NCI-H748 (cell line): ENCODE results near the gene GRID1.
A peak's percentile ranks its signal among the peaks of the same experiment; 100 is the strongest.
"Not testable (repeated sequence)": the region's sequence is repeated elsewhere in the genome, so short reads cannot be mapped to it uniquely, and the experiment has no call there.

Experiments
- DNase-seq: peaks from one replicate; lab custom pipeline; 2025; ENCODE audit not compliant: unreplicated experiment; lab: John Stamatoyannopoulos, UW

The GRID1 gene

DNA sequence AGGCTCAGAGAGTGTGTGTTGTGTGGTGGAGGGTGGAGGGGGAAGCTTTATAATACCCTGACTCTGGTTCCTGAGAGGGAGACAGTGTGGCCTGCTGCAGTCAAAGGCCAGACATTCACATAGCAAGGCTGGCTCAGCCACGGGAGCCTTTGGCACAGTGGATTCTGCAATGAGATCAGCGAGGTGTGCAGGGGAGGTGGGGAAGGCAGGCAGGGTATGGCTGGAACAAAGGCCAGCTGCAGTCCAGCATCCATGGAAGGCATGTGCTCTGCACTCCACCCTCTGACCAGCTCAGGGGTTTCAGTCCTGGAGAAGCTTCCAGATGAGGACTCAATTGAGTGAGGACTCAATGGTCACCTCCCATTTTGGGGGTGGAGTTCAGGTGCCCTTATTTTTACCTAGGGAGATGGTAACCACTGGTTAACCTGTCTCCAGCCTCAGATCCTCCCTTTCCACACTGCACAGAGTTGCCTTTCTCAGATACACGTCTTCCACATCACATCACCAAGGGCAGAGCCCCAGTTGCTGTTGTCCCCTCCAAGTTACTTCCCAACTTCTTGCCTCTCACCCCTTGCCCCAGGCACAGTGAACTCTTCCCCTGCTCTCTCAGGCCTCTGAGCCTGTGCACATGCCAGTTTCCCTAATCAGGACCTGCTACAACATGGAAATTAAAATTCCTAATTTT is 504.9 kb downstream of the GRID1 start:
- DNase-seq = no peak

DNA sequence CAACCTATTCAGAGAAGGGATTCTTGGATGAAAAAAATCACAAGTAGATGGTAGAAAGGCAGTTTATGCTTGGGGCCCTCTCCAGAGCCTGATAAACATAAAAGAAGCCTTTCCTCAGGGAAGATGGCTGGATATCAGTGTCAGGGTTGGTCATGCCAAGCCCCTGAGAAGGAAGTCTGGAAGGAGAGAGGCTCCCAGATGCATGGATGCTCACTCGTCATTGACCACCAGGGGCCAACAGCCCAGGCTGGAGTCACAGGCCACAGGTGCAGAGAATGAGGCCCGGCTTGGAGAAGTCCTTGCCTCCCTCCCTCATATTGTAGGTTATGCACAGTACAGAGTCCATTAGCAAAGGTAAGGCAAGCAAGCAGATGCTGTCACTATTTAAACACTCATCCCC is 506.7 kb downstream of the GRID1 start:
- no peak for DNase-seq

DNA sequence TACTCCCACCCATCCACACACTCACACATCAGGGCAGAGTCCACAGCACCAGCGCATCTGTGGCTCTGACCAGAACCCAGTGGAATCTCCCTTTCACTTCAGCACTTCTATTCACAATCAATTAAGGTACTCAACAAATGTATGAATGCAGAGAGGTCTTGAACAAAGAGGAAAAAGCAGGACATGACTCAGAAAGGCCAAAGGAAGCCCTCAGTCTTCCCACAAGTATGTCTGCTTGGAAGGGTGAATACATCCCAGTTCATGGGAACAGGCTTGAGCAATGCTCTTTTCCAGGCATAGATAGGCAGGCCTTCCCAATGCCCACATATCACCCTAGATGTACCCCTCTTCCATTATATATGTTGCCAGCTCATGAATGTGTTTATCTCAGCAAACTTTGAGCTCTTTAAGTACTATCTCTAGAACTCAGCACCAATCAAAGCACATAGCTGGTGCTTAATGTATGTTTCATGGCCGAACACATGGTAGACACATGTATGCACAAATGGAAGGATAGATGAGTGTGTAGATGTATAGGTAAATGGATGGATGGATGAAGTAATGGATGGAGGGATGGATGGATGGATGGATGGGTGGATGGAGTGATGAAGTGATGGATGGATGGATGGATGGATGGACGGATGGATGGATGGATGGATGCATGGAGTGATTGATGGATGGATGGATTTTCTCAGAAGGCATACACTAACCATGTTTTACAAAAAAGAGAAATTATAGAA is 507.6 kb downstream of the GRID1 start:
- no peak for DNase-seq

GRCh38 chr10:85857791-85858190 is 508.8 kb downstream of the GRID1 start:
- DNase-seq = no peak

- no peak for DNase-seq
Observed at GRCh38 chr10:85857305-85857704, 509.3 kb downstream of the GRID1 start.

DNA sequence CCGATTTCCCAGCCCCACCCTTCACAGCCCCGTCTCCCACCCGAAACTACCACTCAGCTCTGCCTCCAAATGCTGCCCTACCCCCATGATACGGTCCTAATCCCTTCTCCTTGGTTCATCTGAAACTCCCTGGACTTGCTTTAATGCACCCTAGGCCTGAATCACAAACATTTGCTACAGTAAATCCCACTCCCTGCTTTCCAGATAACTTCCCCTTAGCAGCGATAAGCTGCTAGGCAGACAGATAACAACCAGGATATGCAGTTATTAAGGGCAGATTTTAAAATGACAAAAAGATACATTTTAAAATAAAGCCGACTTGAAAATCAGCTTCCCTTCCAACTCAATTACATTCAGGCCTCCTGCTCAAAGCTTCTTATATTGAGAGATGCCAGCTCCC is 514.7 kb downstream of the GRID1 start:
- DNase-seq = no peak

DNA sequence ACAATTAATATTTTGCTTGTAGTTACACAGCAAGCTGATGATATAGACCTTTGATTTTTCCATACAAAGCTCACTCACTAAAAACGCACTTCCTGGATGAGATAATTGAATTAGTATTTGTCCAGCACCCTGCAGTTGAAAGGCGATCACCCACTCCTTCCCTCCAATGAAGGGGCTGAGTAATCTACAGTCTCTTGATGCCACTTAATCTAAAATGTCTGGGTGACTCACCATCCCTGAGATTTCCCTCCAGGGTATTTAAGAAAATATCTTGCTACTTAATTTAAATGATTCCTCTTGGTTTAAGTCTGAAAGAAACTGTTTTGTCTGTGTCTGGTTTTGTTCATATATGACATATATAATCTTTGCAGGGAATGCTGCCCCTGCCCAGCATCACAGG is 515.3 kb downstream of the GRID1 start:
- DNase-seq = peak; percentile 5

- DNase-seq = no peak
Observed at GRCh38 chr10:85850736-85851135, 515.9 kb downstream of the GRID1 start.

DNA sequence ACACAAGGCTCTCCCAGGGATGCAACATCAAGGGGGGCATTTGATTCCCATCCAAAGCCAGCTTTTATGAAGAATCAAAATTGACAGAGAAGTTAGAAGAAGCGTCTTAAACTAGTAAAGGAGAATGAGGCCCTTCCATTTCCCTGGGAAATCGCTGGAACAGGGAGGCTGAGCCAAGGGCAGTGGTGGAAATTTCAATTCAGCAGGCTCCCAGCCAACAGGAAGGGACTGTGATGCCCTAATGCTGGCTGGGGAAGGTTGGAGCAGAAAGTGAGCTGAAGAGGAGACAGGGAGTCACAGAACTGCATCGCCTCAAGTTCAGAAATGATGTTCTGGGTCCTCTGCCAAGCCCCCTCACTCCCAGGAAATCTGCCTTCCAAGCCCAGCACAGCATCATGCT is 517.3 kb downstream of the GRID1 start:
- DNase-seq = no peak

GRCh38 chr10:85848756-85849155 is 517.8 kb downstream of the GRID1 start:
- no peak for DNase-seq

GRCh38 chr10:85847085-85847484 is 519.5 kb downstream of the GRID1 start:
- no peak for DNase-seq

DNA sequence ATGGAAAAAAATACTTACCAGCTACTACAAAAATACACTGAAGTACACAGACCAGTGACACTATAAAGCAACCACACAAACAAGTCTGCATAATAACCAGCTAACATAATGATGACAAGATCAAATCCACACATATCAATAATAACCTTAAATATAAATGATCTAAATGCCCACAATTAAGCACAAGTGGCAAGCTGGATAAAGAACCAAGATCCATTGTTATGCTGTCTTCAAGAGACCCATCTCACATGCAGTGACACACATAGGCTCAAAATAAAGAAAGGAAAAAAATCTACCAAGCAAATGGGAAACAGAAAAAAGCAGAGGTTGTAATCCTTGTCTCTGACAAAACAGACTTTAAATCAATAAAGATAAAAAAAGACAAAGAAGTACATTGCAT is 527.9 kb downstream of the GRID1 start:
- not testable (repeated sequence) for DNase-seq

DNA sequence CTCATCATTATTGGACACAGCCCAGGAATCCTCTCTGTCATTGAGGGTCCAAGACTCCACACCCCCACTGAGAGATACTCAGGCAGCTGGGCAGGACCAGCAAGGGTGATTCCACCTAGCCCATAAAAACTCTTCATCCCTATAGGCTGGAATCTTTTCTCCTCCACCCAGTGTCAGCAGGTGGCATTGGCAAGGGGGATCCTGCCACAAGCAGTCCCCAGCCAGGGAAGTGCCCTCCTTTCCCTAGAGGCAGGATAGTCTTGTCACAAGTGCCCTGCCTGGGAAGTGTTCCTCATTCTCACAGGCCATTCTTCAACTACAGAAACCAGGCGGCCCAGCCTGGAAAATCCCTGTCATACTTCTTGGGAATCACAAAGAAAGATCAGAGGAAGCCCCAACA is 533.6 kb downstream of the GRID1 start:
- DNase-seq = no peak

- DNase-seq = no peak
Observed at GRCh38 chr10:85831422-85831821, 535.2 kb downstream of the GRID1 start.

- DNase-seq = no peak
Observed at GRCh38 chr10:85826377-85826776, 540.2 kb downstream of the GRID1 start.

DNA sequence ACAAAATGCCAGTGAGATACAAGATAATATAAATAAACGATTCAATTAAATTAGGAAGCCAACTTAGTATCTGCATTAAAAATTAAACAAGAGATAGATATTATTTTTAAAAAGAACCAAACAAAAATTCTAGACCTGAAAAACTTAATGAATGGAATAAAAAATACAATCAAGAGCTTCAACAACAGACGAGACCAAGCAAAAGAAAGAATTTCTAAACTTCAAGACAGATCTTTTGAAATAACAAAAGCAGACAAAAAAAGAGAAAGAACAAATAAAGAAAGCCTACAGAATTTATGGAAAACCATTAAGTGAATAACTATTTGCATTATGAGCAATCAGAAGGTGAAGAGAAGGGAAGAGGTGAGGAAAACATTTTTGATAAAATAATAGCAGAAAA is 555.2 kb downstream of the GRID1 start:
- DNase-seq = no peak

- DNase-seq = no peak
Observed at GRCh38 chr10:85810674-85811073, 555.9 kb downstream of the GRID1 start.

- no peak for DNase-seq
Observed at GRCh38 chr10:85795460-85795859, 571.1 kb downstream of the GRID1 start.

GRCh38 chr10:85794553-85794952 is 572.0 kb downstream of the GRID1 start:
- DNase-seq = no peak

DNA sequence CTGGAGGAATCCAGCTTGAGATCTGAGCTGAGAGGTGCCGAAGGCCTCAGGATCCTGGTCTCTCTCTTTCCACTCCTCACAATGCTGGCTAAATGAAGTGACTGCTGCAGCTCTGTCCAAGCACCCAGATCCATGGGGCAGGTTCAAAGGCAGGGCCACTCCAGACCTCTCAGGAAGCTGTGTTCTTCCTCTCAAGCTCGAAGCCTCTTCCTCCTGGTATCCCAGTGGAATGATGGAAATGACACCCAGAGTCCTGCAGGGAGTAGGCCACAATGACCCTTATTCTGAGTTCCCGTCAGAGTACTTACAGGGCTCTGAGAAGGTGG is 574.1 kb downstream of the GRID1 start:
- DNase-seq = no peak

GRCh38 chr10:85791818-85792532 is 574.6 kb downstream of the GRID1 start:
- DNase-seq = no peak
